Sigmoid colon (tissue), 4 donors: Measurements from ENCODE around the gene PLA2G15.

Source experiments
- EP300 ChIP-seq, 4 donors: sonication (generic); formaldehyde crosslinking; IDR thresholded peaks; one replicate each; pipeline ENCODE4 v1.6.1; 2017; ENCODE audit warnings: antibody characterized with exemption in 4 of 4
- POLR2A ChIP-seq, 2 donors: fragments of 450-650 bp; IDR thresholded peaks; one replicate each; pipeline ENCODE4 v1.6.1; 2016; ENCODE audit warnings: antibody characterized with exemption in 2 of 2, mild to moderate bottlenecking in 2 of 2, moderate library complexity in 2 of 2
- TF ChIP-seq, protein P1 (sequence below), 4 experiments: fragments of 450-650 bp in 3 of 4; fragments of 200-600 bp in 1 of 4; IDR thresholded peaks; one replicate each; pipeline ENCODE4 v1.5.1; 2016 to 2019; ENCODE audit warnings: antibody characterized with exemption in 4 of 4, mild to moderate bottlenecking in 3 of 4, moderate library complexity in 2 of 4

DNA sequence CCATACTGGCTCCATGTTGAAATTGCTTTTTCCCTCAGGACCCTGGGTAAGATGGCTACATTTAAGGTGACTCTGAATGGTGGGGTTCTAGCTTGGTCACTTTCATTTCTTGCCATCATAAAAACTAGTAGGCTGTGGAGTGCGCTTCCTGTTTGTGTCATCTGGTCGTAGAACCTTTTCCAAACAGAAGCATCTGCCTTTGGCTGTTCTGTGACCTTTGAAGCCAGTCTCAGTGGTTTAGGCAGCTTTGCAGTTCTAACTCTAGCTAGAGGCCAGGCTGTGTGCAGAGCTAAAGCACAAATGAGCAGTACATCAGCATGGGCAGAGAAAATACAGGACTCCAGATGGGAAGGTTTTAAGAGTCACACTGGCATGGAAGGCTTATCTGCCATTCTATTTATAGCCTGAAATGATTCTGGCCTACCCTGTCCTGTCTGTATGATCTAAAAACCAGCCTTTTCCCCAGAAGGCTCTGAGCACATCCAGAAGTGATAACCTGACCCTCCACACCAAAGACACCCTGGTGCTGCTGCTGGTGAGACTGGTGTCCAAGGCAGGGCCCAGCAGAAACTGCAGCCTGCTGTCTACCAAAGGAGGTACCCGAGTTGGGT is 17.9 kb upstream of the PLA2G15 start:
- TF ChIP-seq EP300 (IDR thresholded peaks at IDR 0.05) (no peak), POLR2A (IDR thresholded peaks at IDR 0.05) (no peak)
- TF ChIP-seq, protein P1, sequence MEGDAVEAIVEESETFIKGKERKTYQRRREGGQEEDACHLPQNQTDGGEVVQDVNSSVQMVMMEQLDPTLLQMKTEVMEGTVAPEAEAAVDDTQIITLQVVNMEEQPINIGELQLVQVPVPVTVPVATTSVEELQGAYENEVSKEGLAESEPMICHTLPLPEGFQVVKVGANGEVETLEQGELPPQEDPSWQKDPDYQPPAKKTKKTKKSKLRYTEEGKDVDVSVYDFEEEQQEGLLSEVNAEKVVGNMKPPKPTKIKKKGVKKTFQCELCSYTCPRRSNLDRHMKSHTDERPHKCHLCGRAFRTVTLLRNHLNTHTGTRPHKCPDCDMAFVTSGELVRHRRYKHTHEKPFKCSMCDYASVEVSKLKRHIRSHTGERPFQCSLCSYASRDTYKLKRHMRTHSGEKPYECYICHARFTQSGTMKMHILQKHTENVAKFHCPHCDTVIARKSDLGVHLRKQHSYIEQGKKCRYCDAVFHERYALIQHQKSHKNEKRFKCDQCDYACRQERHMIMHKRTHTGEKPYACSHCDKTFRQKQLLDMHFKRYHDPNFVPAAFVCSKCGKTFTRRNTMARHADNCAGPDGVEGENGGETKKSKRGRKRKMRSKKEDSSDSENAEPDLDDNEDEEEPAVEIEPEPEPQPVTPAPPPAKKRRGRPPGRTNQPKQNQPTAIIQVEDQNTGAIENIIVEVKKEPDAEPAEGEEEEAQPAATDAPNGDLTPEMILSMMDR (IDR thresholded peaks at IDR 0.05): no peak
